ENCODE measurements around the gene MX2.

DNA sequence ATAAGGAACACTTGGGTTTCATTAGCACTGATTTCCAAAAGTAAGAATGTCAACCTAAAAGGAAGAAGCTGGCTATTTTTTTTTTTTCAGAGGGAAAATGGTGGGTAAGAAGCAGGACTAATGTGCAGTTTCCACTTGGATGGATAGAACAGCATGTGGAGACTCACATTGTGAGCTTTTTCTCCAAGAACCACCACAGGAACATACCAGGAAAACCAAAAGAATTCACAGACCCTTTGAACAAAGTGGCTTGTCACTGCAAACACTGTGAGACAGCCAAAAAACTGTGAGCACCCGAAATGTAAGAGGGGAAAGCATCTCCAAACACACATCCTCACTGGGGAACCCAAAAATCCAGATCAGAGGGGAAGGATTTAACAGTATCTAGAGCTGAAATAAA is 48.5 kb downstream of the MX2 start:
- TF ChIP-seq POLR2A (IDR thresholded peaks at IDR 0.05; ENCODE audit: low read length) = no peak
- no peak for TF ChIP-seq GATA1 (IDR thresholded peaks at IDR 0.05; ENCODE audit: low read depth, low read length)

Data from erythroblast (primary cell).